MM.1S (cell line): ENCODE results near the gene RELA.

Experiments used
- EZH2 ChIP-seq: fragments of 300-600 bp; sonication (generic); optimal IDR thresholded peaks from 2 replicates; pipeline ENCODE3; 2017; ENCODE audit warnings: low read depth, mild to moderate bottlenecking, antibody characterized with exemption, low read length, mixed read lengths
- TF ChIP-seq, protein P1 (sequence below): fragments of 300-600 bp; sonication (generic); IDR thresholded peaks from 2 replicates; pipeline ENCODE4 v1.5.1; 2016; ENCODE audit warnings: antibody characterized with exemption, low read length, mixed read lengths

GRCh38 chr11:65660038-65660437 is 2.7 kb downstream of the RELA start:
- TF ChIP-seq, protein P1, sequence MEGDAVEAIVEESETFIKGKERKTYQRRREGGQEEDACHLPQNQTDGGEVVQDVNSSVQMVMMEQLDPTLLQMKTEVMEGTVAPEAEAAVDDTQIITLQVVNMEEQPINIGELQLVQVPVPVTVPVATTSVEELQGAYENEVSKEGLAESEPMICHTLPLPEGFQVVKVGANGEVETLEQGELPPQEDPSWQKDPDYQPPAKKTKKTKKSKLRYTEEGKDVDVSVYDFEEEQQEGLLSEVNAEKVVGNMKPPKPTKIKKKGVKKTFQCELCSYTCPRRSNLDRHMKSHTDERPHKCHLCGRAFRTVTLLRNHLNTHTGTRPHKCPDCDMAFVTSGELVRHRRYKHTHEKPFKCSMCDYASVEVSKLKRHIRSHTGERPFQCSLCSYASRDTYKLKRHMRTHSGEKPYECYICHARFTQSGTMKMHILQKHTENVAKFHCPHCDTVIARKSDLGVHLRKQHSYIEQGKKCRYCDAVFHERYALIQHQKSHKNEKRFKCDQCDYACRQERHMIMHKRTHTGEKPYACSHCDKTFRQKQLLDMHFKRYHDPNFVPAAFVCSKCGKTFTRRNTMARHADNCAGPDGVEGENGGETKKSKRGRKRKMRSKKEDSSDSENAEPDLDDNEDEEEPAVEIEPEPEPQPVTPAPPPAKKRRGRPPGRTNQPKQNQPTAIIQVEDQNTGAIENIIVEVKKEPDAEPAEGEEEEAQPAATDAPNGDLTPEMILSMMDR, result no peak
- TF ChIP-seq EZH2, result no peak
